Pancreas (tissue), 10 donors: ENCODE measurements around the gene C4A. TPM values are rescaled to one million over a fixed set of nuclear protein-coding genes. Genes with fewer than 3 reads are reported as not detected.
"Not testable (repeated sequence)": the region's sequence is repeated elsewhere in the genome, so short reads cannot be mapped to it uniquely, and the experiment has no call there.

Source experiments
- ATAC-seq, 4 donors: fragments of 200-7000 bp; cut with Tn5 transposase; one replicate each; pipeline versions ENCODE4 v1.8.0 to v1.9.1; 2020; ENCODE audit warnings: mild to moderate bottlenecking in 4 of 4, moderate library complexity in 4 of 4
- DNase-seq, 6 donors: peaks; one replicate each; pipeline ENCODE4 v3.0.0-alpha.2; 2020
- FAIRE-seq: peaks from 2 replicates; lab custom pipeline; 2012; peaks lifted over from hg19 to GRCh38; lab: Jason Lieb, UNC
- H3K27ac ChIP-seq, 4 donors: fragments of 200-600 bp; sonication (generic); 1 replicate in 3 of 4; 2 replicates in 1 of 4; pipeline versions ENCODE4 v1.5.0 to v1.8.0; 2020
- H3K27me3 ChIP-seq, 4 donors: fragments of 200-600 bp; one replicate each; pipeline ENCODE4 v1.8.0; 2021
- H3K36me3 ChIP-seq, 3 donors: fragments of 200-600 bp; sonication (generic) in 1 of 3; one replicate each; pipeline versions ENCODE4 v1.5.0 to v1.8.0; 2020 to 2021
- H3K4me1 ChIP-seq, 3 donors: fragments of 200-600 bp; one replicate each; pipeline ENCODE4 v1.8.0; 2021
- H3K4me3 ChIP-seq, 4 donors: fragments of 200-600 bp; sonication (generic) in 2 of 4; one replicate each; pipeline versions ENCODE4 v1.5.0 to v1.8.0; 2020 to 2021
- H3K9me3 ChIP-seq, 4 donors: fragments of 200-600 bp; one replicate each; pipeline ENCODE4 v1.8.0; 2021
- WGBS, 2 donors: extraction: QIAGEN DNeasy Blood & Tissue Kit; methylation state at CpG; one replicate each; pipeline ENCODE4 v1.1.7; 2013; 5-methylcytosine and 5-hydroxymethylcytosine counted together
- intact Hi-C, 3 donors: fragments of 100-400 bp; cut with DNase I; formaldehyde crosslinking; loops; one replicate each; pipeline versions ENCODE4 v1.11.1 to v1.14.2; 2022
- polyA plus RNA-seq, 2 donors: library from polyadenylated mRNA; stranded (reverse); fragments of 200-250 nt; gene quantifications; one replicate each; pipeline ENCODE4 v1.2.3, GENCODE V29; 2013
- total RNA-seq, 6 donors: library from RNA; stranded (reverse); fragmentation: NEBNext Ultra II Directional in 4 of 6; extraction: Animal tissue kit (Norgen Biotek cat#: 25700) in 4 of 6; gene quantifications; one replicate each; pipeline versions ENCODE4 v1.2.1 to v1.2.4, GENCODE V29; 2021 to 2023
- TF ChIP-seq, protein P1 (sequence below), 4 donors: fragments of 200-600 bp; sonication (generic) in 3 of 4; IDR thresholded peaks; one replicate each; pipeline versions ENCODE4 v1.5.0 to v1.8.0; 2021; ENCODE audit warnings: antibody characterized with exemption in 4 of 4
- donor health status: healthy with polysubstance abuse.
- donor health status: DM: no; HTN: no; CAD: no; lungs with moderate emphysema.
- donor health status: DM: no; HTN: no; CAD: no.
- donor health status: control.
- donor health status: control.
- donor health status: Bipolar disorder and iron deficiency.
- donor health status: DM: yes; HTN: yes; CAD: no.
- donor health status: DM: no; HTN: no; CAD: no.
- donor health status: DM: no; HTN: no; CAD: no.
- donor health status: DM: yes; HTN: yes; CAD: no.

C4A gene
- total and polyA plus RNA-seq, 8 donors, result 14.0 to 789 (median 109) TPM

DNA sequence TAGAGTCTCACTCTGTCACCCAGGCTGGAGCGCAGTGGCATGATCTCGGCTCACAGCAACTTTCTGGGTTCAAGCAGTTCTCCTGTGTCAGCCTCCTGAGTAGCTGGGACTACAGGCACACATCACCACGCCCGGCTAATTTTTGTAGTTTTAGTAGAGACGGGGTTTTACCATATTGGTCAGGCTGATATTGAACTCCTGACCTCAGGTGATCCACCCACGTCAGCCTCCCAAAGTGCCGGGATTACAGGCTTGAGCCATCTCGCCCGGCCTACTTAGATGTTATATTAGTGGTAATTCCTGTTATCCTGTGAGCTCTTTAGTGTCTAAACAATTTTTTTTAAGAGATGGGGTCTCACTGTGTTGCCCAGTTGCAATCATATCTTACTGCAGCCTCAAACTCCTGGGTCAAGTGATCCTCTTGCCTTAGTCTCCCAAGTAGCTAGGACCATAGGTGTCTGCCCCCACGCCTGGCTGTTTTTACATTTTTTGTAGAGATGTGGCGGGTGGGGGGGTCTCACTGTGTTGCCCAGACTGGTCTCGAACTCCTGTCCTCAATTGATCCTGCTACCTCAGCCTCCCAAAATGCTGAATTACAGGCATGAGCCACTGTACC is 3.9 kb upstream of the C4A start:
- Histone ChIP-seq H3K36me3 (peaks cover 0 to 6% (median 0%) of the 10 kb centered on the region in 3 donors), H3K27me3 (no peaks in the 10 kb centered on the region), H3K27ac (no peak overlapping the region), H3K4me1 (peaks cover 0 to 6% (median 5%) of the 10 kb centered on the region in 3 donors), H3K4me3 (no peak overlapping the region), H3K9me3 (no peaks in the 10 kb centered on the region)
- DNase-seq (peak in 1 of 6 donors; percentile 12), ATAC-seq (no peak), FAIRE-seq (no peak)
- WGBS, 2 donors, result 97% methylated on average over 12 of the region's 12 CpGs
- intact Hi-C loops, result no loop called here
- TF ChIP-seq, protein P1, sequence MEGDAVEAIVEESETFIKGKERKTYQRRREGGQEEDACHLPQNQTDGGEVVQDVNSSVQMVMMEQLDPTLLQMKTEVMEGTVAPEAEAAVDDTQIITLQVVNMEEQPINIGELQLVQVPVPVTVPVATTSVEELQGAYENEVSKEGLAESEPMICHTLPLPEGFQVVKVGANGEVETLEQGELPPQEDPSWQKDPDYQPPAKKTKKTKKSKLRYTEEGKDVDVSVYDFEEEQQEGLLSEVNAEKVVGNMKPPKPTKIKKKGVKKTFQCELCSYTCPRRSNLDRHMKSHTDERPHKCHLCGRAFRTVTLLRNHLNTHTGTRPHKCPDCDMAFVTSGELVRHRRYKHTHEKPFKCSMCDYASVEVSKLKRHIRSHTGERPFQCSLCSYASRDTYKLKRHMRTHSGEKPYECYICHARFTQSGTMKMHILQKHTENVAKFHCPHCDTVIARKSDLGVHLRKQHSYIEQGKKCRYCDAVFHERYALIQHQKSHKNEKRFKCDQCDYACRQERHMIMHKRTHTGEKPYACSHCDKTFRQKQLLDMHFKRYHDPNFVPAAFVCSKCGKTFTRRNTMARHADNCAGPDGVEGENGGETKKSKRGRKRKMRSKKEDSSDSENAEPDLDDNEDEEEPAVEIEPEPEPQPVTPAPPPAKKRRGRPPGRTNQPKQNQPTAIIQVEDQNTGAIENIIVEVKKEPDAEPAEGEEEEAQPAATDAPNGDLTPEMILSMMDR (IDR thresholded peaks at IDR 0.05), result no peak

DNA sequence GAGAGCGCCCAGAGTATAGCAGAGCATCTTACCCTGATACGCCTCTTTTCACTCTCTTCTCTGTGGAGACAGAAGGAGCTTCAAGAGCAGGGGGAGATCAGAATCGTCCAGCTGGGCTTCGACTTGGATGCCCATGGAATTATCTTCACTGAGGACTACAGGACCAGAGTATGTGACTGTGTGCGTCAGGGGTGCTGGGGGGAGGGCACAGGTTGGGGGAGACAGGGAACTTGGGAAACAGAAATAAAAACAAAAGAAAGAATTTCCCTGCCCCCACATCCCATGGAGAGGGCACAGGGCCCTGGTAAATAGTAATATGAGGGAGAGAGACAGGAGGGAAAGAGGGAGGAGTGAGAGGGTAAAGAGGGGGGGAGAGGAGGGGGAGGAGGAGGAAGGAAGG is 3.0 kb upstream of the C4A start:
- no peak overlapping the region for H3K27ac ChIP-seq
- TF ChIP-seq, protein P1 (IDR thresholded peaks at IDR 0.05), result no peak
- DNase-seq (peak in 1 of 6 donors; percentile 4), ATAC-seq (no peak), FAIRE-seq (no peak)
- 78 to 88% methylated on average over 5 of the region's 5 CpGs for WGBS, 2 donors
- intact Hi-C loops, result no loop called here
- H3K27me3 ChIP-seq, result no peaks in the 10 kb centered on the region
- no peaks in the 10 kb centered on the region for H3K4me1 ChIP-seq
- H3K4me3 ChIP-seq, result no peak overlapping the region
- peaks cover 0 to 6% (median 0%) of the 10 kb centered on the region in 3 donors for H3K36me3 ChIP-seq
- no peaks in the 10 kb centered on the region for H3K9me3 ChIP-seq

DNA sequence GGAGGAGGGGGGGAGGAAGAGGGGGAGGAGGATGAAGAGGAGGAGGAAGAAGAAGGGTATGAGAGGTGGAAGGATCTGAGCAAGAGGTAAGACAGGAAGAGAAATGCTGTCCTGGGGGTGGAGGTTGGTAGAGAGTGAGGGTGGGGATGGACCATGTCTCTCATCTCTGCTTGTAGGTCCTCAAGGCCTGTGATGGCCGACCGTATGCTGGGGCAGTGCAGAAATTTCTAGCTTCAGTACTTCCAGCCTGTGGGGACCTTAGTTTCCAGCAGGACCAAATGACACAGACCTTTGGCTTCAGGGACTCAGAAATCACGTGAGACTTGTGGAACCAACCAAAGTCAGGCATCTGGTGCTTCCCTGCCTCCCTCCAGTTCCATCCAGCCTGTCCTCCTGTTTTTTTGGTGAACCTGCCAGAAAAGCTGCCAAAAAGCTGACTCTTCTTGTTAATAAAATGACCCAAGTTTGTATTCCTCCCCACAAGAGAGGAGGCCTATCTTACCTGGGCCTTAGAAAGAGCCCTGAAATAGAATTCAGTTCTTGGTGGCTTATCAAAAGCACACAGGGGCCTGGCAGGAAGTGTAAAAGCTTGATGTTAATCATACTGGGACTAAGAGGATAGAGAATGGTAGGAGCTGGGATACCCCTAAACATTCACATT is 2.5 kb upstream of the C4A start:
- 90 to 97% methylated on average over 3 of the region's 3 CpGs for WGBS, 2 donors
- H3K4me1 ChIP-seq, result no peaks in the 10 kb centered on the region
- intact Hi-C loops, result no loop called here
- no peak for ATAC-seq
- peak in 2 of 6 donors; percentile 7 to 14 for DNase-seq
- no peaks in the 10 kb centered on the region for H3K9me3 ChIP-seq
- no peak overlapping the region for H3K4me3 ChIP-seq
- peaks cover 0 to 6% (median 0%) of the 10 kb centered on the region in 3 donors for H3K36me3 ChIP-seq
- no peak for FAIRE-seq
- TF ChIP-seq, protein P1 (IDR thresholded peaks at IDR 0.05), result no peak
- no peak overlapping the region for H3K27ac ChIP-seq
- H3K27me3 ChIP-seq, result no peaks in the 10 kb centered on the region

DNA sequence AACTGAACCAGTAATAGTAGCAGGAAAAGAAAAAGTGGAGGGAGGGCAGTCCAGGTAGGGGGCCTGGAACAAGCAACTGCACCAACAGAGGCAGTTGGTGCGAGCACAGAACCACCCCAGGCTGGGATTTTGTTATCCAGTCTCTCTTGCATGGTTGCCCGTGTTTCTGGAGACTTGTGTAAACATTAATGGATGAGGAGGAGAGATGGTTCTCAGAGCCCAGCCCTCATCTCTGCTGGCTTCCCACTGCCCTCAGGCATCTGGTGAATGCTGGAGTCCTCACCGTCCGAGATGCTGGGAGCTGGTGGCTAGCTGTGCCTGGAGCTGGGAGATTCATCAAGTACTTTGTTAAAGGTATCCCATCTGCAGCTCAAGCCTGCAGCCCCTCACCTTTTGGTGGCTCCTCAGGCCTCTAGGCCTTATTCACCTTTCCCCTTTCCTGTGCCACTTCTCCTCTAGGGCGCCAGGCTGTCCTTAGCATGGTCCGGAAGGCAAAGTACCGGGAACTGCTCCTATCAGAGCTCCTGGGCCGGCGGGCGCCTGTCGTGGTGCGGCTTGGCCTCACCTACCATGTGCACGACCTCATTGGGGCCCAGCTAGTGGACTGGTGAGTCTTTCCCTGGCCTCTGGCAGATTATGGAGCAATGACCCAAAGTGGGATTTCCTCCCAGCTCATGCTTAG is 1.5 kb upstream of the C4A start:
- intact Hi-C loops, H3K4me1 ChIP-seq, ATAC-seq, FAIRE-seq, H3K27ac ChIP-seq, H3K27me3 ChIP-seq, H3K9me3 ChIP-seq, H3K4me3 ChIP-seq, H3K36me3 ChIP-seq: not testable (repeated sequence)
- 93 to 94% methylated on average over 13 of the region's 13 CpGs for WGBS, 2 donors
- DNase-seq, result peak in 3 of 6 donors; percentile 7 to 21 (median 9)

DNA sequence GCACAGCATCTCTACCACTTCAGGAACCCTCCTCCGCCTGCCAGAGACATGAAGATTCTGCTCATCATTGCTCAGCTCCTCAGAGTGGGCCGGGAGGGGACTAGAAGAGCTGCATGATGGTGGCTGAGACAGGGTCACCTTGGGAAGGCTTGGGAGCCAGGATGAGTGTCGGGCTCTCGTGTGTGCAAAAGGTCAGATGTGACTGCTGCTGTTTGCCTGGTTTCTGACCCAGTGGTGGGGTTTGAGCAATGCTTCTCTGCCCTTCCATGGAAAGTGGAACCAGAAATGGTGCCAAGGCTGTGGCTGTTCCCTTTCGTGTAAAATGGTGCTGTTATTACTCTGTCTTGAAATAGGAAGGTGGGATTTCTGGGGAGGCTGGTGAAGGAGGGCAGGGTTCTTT is 859 bp upstream of the C4A start:
- H3K27me3 ChIP-seq, DNase-seq, H3K9me3 ChIP-seq, H3K27ac ChIP-seq, H3K36me3 ChIP-seq, H3K4me1 ChIP-seq, FAIRE-seq, H3K4me3 ChIP-seq, intact Hi-C loops: not testable (repeated sequence)
- WGBS, 2 donors, result no CpG with 5 or more reads among the region's 5 CpGs
- peak in 1 of 4 donors; percentile 7 for ATAC-seq

DNA sequence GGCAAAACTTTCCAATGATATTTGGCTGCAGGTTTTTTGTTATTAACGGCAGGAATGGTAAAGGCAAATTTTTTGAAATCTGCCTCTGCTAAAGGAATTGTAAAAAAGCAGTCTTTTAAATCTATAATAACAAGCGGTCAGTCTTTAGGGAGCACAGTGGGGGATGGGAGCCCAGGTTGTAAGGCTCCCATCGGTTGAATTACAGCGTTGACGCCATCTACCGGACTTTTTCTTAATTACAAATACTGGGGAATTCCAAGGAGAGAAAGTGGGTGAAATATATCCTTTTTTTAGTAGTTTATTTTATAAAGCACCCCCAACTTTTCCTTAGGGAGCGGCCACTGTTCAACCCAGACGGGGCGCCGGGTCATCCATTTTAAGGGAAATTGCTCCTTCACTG is 7.5 kb downstream of the C4A start:
- H3K27ac ChIP-seq, H3K9me3 ChIP-seq, H3K4me3 ChIP-seq, DNase-seq, FAIRE-seq, intact Hi-C loops, H3K4me1 ChIP-seq, H3K36me3 ChIP-seq, H3K27me3 ChIP-seq: not testable (repeated sequence)
- peak in 1 of 4 donors; percentile 48 for ATAC-seq
- no CpG with 5 or more reads among the region's 10 CpGs for WGBS, 2 donors

DNA sequence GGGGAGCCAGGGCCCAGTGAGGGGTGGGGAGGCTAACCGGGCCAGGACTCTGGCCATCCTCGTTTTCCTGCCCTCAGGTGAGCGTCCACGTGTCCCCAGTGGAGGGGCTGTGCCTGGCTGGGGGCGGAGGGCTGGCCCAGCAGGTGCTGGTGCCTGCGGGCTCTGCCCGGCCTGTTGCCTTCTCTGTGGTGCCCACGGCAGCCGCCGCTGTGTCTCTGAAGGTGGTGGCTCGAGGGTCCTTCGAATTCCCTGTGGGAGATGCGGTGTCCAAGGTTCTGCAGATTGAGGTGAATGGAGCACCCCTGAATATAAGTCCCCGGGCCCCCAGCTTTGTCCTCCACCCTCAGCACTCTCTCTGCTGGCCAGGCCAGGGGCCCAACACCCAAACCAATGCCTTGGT is 12.6 kb downstream of the C4A start:
- intact Hi-C loops, H3K27me3 ChIP-seq, H3K4me3 ChIP-seq, ATAC-seq, H3K27ac ChIP-seq, H3K36me3 ChIP-seq, H3K9me3 ChIP-seq, FAIRE-seq, H3K4me1 ChIP-seq: not testable (repeated sequence)
- DNase-seq, result peak in 1 of 6 donors; percentile 25
- 95 to 99% methylated on average over 8 to 10 of the region's 14 CpGs for WGBS, 2 donors

DNA sequence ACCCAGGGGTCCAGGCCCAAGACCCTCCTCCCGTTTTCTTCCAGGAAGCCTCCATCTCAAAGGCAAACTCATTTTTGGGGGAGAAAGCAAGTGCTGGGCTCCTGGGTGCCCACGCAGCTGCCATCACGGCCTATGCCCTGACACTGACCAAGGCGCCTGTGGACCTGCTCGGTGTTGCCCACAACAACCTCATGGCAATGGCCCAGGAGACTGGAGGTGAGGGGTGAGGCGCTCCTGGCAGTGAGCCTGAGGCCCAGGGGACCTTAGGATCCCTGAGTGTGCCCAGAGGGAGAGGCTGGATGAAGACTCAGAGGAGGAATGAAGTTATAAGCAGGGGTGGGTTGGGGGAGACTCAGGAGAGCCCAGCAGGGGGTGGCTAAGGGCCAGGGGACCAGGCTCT is 14.5 kb downstream of the C4A start:
- H3K27ac ChIP-seq, FAIRE-seq, H3K4me3 ChIP-seq, H3K36me3 ChIP-seq, ATAC-seq, H3K9me3 ChIP-seq, intact Hi-C loops, H3K27me3 ChIP-seq, H3K4me1 ChIP-seq: not testable (repeated sequence)
- peak in 2 of 6 donors; percentile 27 to 41 for DNase-seq
- 84 to 88% methylated on average over 6 of the region's 6 CpGs for WGBS, 2 donors
